ENCODE data around the gene LIPE.
A peak's percentile ranks its signal among the peaks of the same experiment; 100 is the strongest.

The LIPE gene

DNA sequence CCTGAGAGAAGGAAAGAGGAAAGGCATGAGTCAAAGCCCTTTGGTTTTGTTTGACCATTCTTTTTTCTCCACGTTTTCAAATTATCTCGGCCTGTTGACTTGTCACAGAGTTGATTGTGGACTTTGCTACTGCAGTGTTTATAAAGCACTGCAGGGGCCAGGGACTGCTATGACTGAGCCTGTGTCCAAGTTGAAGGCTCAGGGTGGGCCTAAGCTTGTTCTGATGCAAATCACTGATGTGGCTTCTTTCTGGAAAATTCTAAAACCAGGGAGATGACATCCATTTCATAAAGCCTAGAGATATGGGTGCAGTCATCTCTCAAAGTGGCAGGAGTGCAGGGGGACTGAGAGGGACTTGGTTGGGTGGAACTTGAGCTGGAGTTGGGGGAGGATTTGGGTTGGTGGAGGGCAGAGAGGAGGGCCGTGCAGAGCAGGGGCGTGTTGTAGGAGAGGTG is 16.8 kb upstream of the LIPE start:
- no peak for DNase-seq (ENCODE audit: low spot score)

DNA sequence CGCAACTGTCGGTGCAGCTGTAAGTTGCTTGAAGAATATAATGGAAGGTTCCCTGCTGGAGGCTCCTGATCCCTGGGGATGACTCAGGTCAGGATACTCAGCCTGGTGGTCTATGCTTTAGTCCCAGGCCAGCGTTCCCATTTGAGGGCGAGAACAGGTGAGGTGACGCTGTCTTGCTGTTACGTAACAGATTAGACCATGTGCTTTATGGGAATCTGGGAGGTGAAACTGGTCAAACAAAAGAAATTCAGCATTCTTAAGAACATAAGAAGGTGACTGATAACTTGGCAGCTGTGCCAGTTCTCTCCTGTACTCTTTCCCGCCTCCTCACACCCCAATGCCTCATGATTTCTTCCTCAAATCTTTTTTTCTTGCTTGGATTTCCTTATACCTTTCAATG is 15.6 kb upstream of the LIPE start, which contains the start of gene CXCL17:
CXCL17 (minus strand) TSS at position 114 of the 400 bp plus-strand sequence. CDS start 114 bp downstream, outside the sequence.
- no peak for DNase-seq (ENCODE audit: low spot score)

DNA sequence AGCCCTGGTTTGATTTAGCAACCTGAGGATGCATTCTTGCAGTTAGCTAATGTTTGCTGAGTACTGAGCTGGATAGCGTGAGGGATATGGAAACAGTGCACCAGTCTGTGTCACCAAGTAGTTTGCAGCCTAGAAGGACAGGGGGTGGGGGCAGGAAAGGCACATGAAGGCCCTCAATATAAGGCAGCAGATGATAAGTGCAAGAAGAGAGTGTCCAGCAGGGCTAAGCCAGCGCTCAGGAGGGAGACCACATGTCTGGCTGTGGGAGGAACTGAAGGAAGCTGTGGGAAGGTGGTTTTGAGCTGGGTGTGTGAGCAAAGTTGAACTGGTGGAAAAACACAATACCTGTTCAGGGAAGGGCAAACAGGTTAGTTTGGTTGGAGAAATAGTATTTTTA is 13.9 kb upstream of the LIPE start:
- DNase-seq (ENCODE audit: low spot score) = no peak

DNA sequence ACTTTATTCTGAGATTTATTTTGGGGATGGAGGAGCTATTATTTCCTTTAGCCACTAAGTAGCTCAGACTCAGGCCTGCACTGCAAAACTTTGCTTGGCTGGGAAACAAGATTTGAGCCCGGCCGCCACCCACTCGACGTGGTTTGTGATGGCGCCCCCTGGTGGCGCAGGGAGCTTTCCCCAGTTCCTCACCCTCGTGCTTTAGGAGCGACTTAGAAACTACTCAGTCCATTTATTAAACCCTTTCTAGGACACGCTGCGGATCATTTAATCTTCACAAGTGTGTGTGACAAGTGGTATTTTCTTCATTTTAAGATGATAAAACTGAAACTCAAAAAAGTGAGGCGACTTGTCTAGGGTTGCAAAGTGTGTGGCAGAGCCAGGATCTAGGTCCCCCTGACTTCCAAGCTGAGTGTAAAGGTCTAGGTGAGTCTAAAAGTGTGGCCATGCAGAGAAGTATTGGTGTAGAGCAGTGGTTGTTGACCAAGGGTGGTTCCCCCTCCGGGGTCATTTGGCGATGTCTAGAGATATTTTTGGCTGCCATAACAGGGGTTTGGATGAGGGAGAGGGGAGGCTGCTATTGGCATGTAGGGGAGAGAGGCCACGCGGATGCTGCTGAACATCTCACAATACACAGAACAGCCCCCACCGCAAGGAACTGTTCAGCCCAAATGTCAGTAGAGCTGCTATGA is 13.3 kb upstream of the LIPE start:
- peak; percentile 76 for DNase-seq (ENCODE audit: low spot score)

DNA sequence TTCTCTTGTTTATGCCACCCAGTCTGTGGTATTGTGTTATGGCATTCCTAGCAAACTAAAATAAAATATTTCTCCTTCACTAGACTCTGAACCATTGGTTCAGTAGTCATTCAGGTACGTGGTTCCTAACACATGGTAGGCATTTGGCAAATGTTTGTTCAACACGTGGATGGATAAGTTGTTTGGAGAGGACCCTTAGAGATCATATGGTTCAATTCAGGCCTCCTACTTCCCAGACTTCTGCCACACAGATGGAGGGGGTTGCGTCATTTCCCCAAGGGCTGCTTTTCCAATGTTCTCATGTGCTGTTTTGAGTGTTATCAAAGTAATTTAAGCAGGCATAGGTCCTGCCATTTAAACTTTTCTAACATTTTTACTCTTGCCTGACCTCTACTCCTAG is 8.8 kb upstream of the LIPE start:
- DNase-seq (ENCODE audit: low spot score) = no peak

DNA sequence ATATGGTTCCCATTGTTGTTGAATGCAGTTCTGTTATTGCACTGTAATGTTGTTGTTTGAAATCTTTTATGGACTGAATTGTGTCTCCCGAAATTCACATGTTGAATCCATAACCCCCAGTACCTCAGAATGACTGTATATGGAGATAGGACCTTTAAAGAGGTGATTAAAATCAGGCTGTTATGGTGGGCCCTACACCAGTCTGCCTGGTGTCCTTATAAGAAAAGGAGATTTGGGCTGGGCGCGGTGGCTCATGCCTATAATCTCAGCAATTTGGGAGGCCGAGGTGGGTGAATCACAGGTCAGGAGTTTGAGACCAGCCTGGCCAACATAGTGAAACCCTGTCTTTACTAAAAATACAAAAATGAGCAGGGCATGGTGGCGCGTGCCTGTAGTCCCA is 8.1 kb upstream of the LIPE start:
- DNase-seq (ENCODE audit: low spot score) = no peak

DNA sequence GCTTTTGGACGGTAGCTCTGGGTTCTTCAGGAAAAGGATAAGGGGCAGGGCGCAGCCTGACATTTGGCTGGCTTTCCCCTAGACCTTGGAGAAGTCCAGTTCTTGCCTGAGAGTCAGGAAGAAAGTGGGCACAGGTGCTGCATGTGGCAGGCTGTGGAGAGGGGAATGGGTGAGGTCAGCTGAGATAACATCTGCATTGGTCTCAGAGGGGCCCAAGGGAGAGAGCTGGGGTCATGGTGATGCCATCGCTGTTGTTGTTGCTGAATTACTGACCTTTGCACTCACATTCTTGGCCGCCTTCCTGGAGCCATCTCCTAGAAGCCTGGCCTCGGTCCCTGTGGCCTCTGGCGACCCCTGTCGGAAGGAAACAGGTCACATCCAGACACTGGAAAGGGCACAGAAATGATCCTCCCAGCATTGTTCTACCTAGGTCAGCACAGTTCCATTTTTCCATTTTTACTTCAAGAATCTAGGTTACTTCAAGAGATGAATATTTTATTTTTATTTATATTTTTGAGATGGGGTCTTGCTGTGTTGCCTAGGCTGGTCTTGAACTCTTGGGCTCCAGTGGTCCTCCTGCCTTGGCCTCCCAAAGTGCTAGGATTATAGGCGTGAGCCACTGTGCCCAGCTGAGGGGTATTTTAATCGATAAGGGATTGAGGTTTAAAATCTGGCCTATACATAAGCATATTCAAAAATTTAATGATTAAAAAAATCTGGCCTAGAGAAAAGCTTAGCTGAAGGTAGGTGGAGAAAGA is 6.5 kb upstream of the LIPE start:
- DNase-seq (ENCODE audit: low spot score) = peak; percentile 63

DNA sequence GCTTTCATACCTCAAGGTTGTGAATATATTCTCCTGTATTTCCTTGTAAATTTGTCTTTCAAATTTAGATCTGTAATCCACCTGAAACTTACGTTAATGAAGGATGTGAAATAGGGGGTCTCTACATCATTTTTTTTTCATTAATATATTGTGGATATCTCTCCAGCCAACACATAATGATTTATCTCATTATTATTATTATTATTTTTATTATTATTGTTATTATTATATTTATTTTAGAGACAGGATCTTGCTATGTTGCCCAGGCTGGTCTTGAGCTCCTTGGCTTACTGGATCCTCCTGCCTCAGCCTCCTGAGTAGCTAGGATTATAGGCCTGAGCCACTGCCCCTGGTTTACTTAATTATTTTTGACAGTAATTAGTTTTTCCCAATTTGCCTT is 4.3 kb upstream of the LIPE start:
- no peak for DNase-seq (ENCODE audit: low spot score)

DNA sequence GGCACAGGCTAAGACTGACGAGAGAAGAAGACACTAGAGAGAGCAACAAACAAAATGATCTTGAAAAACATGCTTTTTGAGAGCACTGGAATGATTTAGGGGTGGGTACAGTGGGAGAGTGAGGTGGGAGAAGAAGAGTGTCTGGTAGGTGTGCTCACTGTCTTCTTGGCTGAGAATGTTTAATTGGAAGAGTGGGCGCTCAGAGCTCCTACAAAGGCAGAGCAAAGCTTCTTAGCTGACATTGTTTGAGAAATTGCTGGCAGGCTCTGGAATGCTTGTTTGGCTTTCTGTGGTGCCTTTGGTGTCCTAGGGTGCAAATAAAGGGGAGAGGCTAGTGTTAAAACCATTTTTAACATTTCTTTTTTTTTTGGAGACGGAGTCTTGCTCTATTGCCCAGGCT is 1.5 kb upstream of the LIPE start:
- no peak for DNase-seq (ENCODE audit: low spot score)

DNA sequence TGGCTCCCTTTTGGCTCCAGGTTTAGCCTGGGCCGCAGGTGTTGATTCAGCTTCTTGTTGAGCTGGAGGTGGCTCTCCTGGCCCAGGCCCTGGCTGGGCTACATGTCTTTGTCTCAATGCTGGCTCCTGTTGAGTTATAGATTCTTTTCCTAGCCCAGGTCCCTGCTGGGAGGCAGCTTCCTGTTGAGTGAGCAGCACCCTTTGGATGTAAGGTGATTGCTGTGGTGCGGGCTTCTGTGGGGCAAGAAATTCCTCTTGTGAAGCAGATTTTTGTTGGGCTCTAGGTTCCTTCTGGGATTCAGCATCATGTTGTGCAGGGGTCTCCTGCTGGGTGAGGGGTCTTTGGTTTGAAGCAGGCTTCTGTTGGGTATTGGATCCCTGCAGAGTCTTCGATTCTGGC is 545 bp downstream of the LIPE start:
- DNase-seq (ENCODE audit: low spot score) = no peak

DNA sequence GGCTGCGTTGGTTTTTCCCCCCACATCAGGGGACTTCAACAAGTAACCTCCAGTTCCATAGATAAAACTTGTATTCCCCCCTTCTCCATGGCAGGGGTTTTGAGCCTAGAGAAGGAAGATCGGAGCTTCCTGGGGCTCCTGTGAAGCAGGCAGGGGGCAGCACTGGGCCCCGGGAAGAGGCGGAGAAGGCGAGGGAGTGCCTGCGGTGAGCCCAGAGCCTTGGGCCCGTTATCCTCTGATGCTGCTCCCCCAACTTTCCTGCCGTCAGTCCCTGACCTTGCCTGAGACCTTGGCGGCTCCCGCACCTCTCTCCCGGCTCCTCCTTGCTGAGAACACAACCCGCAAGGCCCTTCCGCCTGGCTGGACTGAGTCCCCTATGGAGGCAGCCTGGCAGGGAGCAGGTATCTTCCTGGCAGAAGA is 2.5 kb downstream of the LIPE start:
- DNase-seq (ENCODE audit: low spot score) = no peak

DNA sequence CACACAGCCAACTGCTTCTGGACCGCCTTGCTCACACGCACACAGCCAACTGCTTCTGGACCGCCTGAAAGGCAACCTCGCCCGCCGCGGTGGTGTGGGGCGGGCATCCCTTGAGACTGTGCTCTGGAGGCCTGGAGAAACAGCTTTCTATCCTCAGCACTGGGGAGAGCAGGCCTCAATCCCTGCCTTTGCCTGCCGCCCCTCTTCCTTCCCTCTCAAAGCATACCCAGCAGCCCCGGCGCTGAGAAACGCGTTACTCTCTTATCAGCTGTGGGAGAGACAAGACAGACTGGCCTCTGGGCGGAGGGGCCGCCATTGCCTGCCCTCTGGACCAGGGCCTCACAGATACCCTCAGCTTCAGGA is 2.9 kb downstream of the LIPE start:
- no peak for DNase-seq (ENCODE audit: low spot score)

DNA sequence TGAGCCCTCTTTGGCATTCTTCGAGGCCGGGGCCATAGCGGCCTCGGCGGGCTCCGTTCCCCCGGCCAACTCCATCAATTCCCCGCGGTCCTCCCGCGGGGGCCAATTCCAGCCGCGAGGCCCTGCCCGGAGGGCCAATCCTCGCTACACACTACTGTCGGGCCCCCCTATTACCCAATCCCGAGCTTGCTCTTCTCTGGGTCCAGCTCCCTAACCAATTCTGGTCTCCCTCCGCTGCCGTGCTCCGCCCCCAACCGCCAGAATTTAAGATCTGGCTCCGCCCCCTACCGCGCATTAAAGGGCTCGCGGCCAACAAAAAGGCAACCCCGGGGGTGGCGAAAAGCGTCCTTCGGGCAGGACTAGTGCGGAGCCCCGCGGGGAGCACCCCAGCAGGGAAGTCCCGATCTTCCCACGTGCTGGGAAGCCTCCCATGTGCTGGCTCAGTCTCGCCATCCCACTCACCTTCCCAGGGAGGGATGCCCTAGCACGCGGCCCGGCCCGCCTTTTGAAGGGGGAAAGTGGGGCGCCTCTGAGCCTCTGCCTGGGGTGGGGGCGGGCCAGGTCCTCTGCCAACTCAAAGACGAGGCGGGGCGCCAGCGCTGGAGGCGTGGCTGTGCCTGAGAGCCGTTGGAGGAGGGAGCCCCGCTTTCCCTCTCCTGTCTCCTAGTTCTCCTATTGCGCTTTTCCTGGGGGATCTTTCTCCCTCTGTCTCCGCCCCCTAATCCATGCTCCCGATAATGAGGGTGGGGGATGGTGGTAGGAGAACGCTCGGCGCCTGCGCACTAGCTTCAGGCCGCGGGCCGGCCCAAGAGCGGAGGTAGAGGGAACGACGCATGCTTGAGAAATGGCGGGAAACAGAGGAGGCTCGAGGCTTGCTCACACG is 3.5 kb downstream of the LIPE start:
- peak; percentile 80 for DNase-seq (ENCODE audit: low spot score)

DNA sequence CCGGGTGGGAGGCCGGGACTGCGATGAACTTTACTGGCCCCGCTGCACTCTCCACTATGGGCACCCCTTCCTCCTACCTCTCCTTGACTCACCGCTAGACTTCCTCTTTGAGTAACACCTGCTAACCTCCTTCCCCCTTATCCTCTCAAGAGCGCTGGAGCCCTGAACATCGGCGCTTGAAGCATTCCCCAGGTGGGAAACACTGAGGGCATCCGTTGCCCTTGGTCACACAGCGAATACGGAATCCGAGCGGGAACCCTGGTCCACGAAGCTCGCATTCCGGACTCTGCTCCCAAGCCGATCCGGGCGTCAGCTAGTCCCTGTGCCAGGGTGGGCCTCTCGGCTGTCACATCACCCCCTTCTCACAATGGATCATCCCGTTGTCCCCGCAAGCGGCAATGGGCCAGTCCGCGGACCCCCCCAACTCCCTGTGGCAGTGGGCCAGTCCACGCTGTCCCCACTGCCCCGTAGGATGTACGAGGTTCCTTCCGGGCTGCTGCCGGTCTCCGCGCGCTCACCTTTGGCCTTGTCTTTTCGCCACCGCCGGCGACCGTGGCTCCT is 4.2 kb downstream of the LIPE start:
- DNase-seq (ENCODE audit: low spot score) = no peak

DNA sequence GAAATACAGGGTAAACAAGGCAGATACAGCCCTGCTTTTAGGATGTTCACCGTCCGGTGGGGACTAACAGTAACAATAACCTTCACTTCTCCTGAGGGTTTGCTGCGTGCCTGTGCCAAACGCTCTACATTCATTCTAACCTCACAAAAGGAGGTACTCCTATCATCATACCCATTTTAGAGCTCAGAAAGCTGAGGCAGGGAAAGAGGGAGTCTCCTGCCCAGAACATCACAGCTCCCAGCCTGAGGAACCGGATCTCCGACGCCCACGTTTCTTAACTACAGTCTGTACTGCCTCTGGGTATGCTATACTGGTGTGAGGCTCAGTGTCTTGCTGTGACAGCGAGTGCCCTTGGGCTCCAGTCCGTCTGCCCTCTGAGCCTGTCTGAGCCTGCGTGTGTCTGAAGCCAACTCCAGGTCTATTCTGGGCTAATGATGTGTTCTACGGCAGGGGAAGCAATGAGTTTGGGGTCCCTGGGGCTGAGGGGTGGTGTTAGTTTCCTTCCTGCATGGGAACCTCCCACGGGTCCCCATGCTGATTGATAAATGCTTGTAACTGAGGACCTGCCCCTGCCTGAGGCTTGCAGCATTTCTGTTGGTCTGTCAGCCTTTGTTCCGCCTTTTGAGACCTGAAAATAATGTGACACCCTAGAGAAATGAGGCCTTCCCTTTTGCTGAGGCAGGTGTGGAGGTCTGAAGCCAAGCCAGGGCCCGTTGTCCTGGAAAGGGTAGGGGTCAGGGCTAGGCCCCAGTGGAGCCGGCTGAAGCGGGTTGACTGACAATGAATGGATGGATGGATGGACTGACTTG is 4.9 kb downstream of the LIPE start:
- DNase-seq (ENCODE audit: low spot score) = no peak

DNA sequence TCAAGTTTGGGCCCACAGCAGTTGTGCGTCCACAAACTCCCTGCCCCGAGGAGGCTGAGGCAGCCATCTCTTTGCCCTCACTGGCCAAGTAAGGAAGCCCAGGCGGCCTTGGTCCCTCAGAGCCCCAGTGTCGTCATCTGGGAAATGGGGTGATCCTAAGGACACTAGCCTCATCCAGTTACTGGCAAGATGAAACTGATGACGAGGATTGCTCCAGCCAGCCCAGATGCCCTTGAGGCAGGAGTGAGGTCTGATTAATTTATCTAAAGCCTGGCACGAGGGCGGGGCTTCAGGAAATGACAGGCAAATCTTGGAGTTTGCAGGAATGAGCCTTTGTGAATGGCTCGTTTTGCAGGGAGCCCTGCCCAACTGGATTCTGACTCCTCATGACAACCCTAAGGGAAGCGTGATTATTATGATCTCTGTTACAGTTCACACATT is 5.6 kb downstream of the LIPE start:
- DNase-seq (ENCODE audit: low spot score) = no peak

DNA sequence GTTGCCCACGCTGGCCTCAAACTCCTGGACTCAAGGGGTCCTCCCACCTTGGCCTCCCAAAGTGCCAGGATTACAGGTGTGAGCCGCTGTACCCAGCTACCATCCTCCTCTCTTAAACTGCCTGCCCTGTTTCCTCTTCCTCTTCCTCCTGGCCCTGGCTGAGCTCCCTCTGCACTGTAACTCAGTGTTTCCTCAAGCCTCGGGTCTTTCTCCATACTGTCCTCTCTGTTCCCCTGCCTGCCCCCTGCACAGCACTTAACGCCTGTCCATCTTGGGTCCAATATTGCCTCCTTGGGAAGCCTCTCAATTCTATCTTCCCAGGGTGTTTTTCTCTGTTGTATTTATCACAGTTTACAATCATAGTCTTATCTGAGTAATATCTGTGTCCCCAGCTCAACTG is 6.1 kb downstream of the LIPE start:
- DNase-seq (ENCODE audit: low spot score) = no peak

DNA sequence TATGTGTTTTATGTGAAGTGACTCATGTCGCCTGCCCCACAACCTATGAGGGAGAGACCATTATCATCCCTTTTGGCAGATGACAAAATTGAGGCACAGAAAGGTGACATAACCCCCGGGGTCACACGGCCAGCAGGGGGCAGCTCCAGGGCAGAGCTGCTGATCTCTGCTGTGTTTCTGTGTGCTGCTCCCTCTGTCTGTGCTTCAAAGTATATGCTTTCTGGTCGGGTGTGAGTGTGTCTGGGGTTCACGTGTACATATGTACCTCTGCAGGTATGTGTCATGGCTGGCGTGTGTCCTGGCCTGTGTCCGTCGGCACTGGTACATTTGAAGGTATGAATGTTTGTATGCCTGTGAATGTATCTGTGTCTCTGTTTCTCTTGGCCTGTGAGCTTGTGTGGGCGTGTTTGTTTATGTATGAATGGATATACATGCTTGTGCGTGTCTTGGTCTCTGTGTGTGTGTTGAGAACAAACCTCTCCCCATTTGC is 7.1 kb downstream of the LIPE start:
- peak; percentile 64 for DNase-seq (ENCODE audit: low spot score)

DNA sequence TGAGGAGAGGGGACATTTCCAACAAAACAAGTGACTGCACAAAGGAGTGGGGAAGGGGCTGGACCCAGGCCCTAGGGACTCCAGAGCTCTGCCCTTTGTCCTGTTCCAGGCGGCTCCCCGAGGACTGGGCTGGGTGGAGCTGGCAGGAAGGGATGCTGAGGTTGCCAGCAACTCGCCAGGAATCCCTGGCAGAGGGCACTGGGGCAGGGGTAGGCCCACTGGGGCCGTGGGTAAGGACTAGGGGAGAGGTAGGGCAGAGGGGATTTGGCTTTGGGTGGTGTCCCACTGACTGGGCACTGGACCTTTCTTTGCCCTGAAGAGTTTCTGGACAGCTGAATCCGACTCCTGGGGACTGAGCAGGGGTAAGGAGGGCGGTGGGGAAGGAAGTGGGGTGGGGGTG is 7.9 kb downstream of the LIPE start:
- DNase-seq (ENCODE audit: low spot score) = no peak

DNA sequence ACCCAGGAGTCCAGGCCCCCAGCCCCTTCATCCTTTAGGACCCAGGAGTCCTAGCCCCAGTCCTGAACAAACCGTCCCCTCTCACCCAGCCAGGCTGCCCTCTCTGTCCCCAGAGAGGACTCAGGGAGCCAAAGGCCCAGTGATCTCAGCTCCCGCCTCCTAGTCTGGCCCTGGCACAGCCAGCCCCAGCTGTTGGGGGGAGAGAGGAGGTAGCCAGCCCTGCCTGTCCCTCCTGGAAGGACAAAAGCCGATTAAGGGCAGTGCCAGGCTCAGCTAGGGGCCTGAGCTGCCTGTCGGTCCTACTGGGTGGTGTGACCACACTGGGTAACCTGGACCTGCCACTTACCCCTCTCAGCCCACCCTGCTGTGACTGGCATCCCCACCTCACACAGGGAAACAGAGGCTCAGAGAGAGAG is 14.5 kb downstream of the LIPE start:
- DNase-seq (ENCODE audit: low spot score) = no peak

DNA sequence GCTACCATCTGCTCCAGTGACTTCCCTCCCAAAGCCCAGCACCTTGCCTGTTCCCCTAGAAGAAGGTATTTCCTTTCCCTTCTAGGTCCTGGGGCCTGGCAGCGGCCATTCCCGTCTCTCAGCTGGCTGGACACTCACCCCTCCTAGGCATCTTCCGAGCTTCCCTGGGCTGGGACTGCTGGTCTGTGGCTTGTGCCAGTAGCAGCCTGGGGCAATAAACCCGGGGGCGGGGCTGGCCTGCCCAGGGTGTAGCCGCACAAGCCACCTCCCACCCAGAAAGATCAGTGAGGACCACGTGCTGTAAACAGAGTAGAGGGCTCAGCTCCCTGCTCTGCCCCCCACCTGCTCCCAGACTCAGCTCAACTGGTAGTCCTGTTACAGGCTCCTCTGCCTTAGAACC is 15.0 kb downstream of the LIPE start:
- DNase-seq (ENCODE audit: low spot score) = no peak

Measured in hematopoietic multipotent progenitor cell treated with erythropoietin and hydrocortisone succinate and interleukin-3 and kit ligand, for 15 days (in vitro differentiated cells).